CD14-positive monocyte (primary cell): ENCODE results near the gene UBR3. TPM values are rescaled to one million over a fixed set of nuclear protein-coding genes. Genes with fewer than 3 reads are reported as not detected.

Experiments used
- DNase-seq, 3 donors: peaks; one replicate each; pipeline ENCODE4 v3.0.0-alpha.2; 2011 to 2022
- H2AFZ ChIP-seq: 2 replicates; pipeline ENCODE4 v1.6.0; 2012; ENCODE audit warnings: mild to moderate bottlenecking, low read depth, low read length, inconsistent platforms; ENCODE audit not compliant: insufficient read depth, poor library complexity, severe bottlenecking
- H3K27ac ChIP-seq, 2 donors: 1 replicate in 1 of 2; 2 replicates in 1 of 2; pipeline ENCODE4 v1.5.1; 2012 to 2013; ENCODE audit warnings: low read length in 2 of 2, control low read depth in 1 of 2, inconsistent platforms in 1 of 2, low read depth in 1 of 2, mild to moderate bottlenecking in 1 of 2
- H3K27me3 ChIP-seq, 2 donors: one replicate each; pipeline versions ENCODE4 v1.6.0 to v1.6.1; 2011 to 2013; ENCODE audit warnings: low read length in 2 of 2; ENCODE audit not compliant: control insufficient read depth in 2 of 2, insufficient read depth in 2 of 2
- H3K36me3 ChIP-seq, 2 donors: replicated peaks in 1 of 2; 1 replicate in 1 of 2; 2 replicates in 1 of 2; pipeline versions ENCODE4 v1.5.1 to v1.6.1; 2012 to 2013; ENCODE audit warnings: low read length in 2 of 2, control low read depth in 1 of 2, inconsistent platforms in 1 of 2, mild to moderate bottlenecking in 1 of 2; ENCODE audit not compliant: insufficient read depth in 2 of 2, control insufficient read depth in 1 of 2
- H3K4me1 ChIP-seq, 2 donors: 1 replicate in 1 of 2; 2 replicates in 1 of 2; pipeline versions ENCODE4 v1.5.1 to v1.6.1; 2012 to 2013; ENCODE audit warnings: low read length in 2 of 2, control low read depth in 1 of 2, inconsistent platforms in 1 of 2, mild to moderate bottlenecking in 1 of 2, moderate library complexity in 1 of 2; ENCODE audit not compliant: insufficient read depth in 2 of 2, control insufficient read depth in 1 of 2
- H3K4me2 ChIP-seq: replicated peaks from 2 replicates; pipeline ENCODE3; 2012; ENCODE audit warnings: low read length, moderate library complexity, mild to moderate bottlenecking; ENCODE audit not compliant: poor library complexity, severe bottlenecking; ENCODE audit errors: extremely low read depth
- H3K4me3 ChIP-seq, 3 experiments: fragments of 200-600 bp in 1 of 3; sonication (generic) in 1 of 3; replicated peaks in 1 of 3; 1 replicate in 2 of 3; 2 replicates in 1 of 3; pipeline ENCODE4 v1.5.1; 2011 to 2013; ENCODE audit warnings: low read length in 3 of 3, mild to moderate bottlenecking in 3 of 3, control low read depth in 2 of 3, low read depth in 2 of 3, inconsistent platforms in 1 of 3, moderate library complexity in 1 of 3
- H3K79me2 ChIP-seq: 2 replicates; pipeline ENCODE4 v1.6.0; 2012; ENCODE audit warnings: mild to moderate bottlenecking, control low read depth, inconsistent platforms, low read length, moderate library complexity; ENCODE audit not compliant: insufficient read depth
- H3K9ac ChIP-seq: 2 replicates; pipeline ENCODE4 v1.6.0; 2017; ENCODE audit warnings: low read length, mild to moderate bottlenecking; ENCODE audit not compliant: insufficient read depth, poor library complexity, severe bottlenecking
- H3K9me3 ChIP-seq, 2 donors: replicated peaks in 1 of 2; 1 replicate in 1 of 2; 2 replicates in 1 of 2; pipeline versions ENCODE4 v1.5.1 to v1.6.1; 2012 to 2013; ENCODE audit warnings: low read length in 2 of 2, control low read depth in 1 of 2; ENCODE audit not compliant: control insufficient read depth in 1 of 2, insufficient read depth in 1 of 2
- H4K20me1 ChIP-seq: 2 replicates; pipeline ENCODE4 v1.6.0; 2012; ENCODE audit warnings: mild to moderate bottlenecking, low read length, control low read depth, moderate library complexity; ENCODE audit not compliant: insufficient read depth
- H3K27ac Mint-ChIP-seq, 7 donors: one replicate each; pipeline ENCODE4 v1.8.0; 2020; ENCODE audit warnings: mild to moderate bottlenecking in 7 of 7, mixed read lengths in 7 of 7, moderate library complexity in 6 of 7, inconsistent platforms in 2 of 7
- H3K27me3 Mint-ChIP-seq, 3 donors: one replicate each; pipeline ENCODE4 v1.8.0; 2021 to 2022; ENCODE audit warnings: low read depth in 3 of 3, mild to moderate bottlenecking in 3 of 3, mixed read lengths in 3 of 3, moderate library complexity in 3 of 3, inconsistent platforms in 1 of 3
- H3K36me3 Mint-ChIP-seq, 2 donors: one replicate each; pipeline ENCODE4 v1.8.0; 2020; ENCODE audit warnings: mixed read lengths in 2 of 2, inconsistent platforms in 1 of 2, mild to moderate bottlenecking in 1 of 2
- H3K4me1 Mint-ChIP-seq: one replicate; pipeline ENCODE4 v1.8.0; 2020; ENCODE audit warnings: mild to moderate bottlenecking, mixed read lengths
- H3K4me3 Mint-ChIP-seq, 2 donors: one replicate each; pipeline ENCODE4 v1.8.0; 2020; ENCODE audit warnings: mild to moderate bottlenecking in 2 of 2, mixed read lengths in 2 of 2, moderate library complexity in 1 of 2
- H3K9me3 Mint-ChIP-seq, 7 donors: one replicate each; pipeline ENCODE4 v1.8.0; 2020 to 2022; ENCODE audit warnings: mixed read lengths in 7 of 7, mild to moderate bottlenecking in 6 of 7, moderate library complexity in 6 of 7, inconsistent platforms in 2 of 7
- WGBS: methylation state at CpG from one replicate; pipeline ENCODE4 v1.1.5; 2013; ENCODE audit warnings: missing lambda C conversion rate; ENCODE audit not compliant: insufficient coverage; 5-methylcytosine and 5-hydroxymethylcytosine counted together
- intact Hi-C, 2 donors: fragments of 100-400 bp; cut with micrococcal nuclease; formaldehyde crosslinking; loops; one replicate each; pipeline versions ENCODE4 v1.15.0 to v1.15.1; 2023
- polyA plus RNA-seq, 3 donors: library from polyadenylated mRNA; depleted of rRNA in 1 of 3; unstranded in 2 of 3; stranded (reverse) in 1 of 3; fragments of 300-500 nt in 2 of 3; fragments of >200 nt in 1 of 3; fragmentation: Illumina TruSeq in 2 of 3; gene quantifications; 1 replicate in 2 of 3; 2 replicates in 1 of 3; pipeline ENCODE4 v1.2.3, GENCODE V29; 2012 to 2021
- TF ChIP-seq, protein P1 (sequence below): fragments of 200-600 bp; IDR thresholded peaks from one replicate; pipeline ENCODE4 v1.8.0; 2022; ENCODE audit warnings: antibody characterized with exemption, mild to moderate bottlenecking

The UBR3 gene
- polyA plus RNA-seq, 3 donors = 4.3 to 10.7 (median 4.7) TPM

DNA sequence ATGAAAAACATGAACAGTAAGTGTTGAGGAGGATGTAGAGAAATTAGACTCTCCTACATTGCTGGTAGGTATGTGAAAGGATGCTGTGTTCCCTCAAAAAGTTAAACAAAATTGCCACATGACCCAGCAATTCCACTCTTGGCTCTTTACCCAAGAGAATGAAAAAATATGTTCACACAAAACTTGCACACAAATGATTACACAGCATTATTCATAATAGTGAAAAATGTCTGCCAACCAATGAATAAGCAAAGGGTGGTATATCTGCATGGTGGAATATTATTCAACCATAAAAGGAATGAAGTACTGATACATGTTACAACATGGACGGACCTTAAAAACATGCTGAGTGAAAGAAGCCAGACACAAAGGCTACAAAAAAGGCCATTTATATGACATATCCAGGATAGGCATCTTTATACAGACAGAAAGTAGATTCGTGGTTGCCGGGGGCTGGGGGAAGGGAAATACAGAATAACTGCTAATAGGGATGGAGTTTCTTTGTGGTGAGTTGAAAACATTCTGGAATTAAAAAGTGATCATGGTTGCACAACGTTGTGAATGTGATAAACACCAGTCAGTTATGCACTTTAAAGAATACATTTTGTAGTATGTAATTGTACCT lies 265.3 kb downstream of the UBR3 start:
- H3K4me1 Mint-ChIP-seq = no peaks in the 10 kb centered on the region
- H3K4me3 Mint-ChIP-seq = no peak overlapping the region
- Histone ChIP-seq H3K36me3 (no peaks in the 10 kb centered on the region), H3K9ac (no peak overlapping the region), H3K9me3 (peaks cover 0 to 7% of the 10 kb centered on the region in 2 donors), H3K27me3 (no peaks in the 10 kb centered on the region), H3K27ac (no peak overlapping the region), H3K4me2 (no peak overlapping the region), H2AFZ (no peak overlapping the region), H3K4me1 (no peaks in the 10 kb centered on the region), H4K20me1 (no peaks in the 10 kb centered on the region), H3K4me3 (no peak overlapping the region), H3K79me2 (no peaks in the 10 kb centered on the region)
- peaks cover 0 to 2% (median 2%) of the 10 kb centered on the region in 3 donors for H3K27me3 Mint-ChIP-seq
- intact Hi-C loops = no loop called here
- peaks cover 3 to 16% (median 8%) of the 10 kb centered on the region in 7 donors for H3K9me3 Mint-ChIP-seq
- no peak overlapping the region for H3K27ac Mint-ChIP-seq
- WGBS = no CpG with 5 or more reads among the region's 4 CpGs
- no peaks in the 10 kb centered on the region for H3K36me3 Mint-ChIP-seq
- no peak for DNase-seq
- TF ChIP-seq, protein P1, sequence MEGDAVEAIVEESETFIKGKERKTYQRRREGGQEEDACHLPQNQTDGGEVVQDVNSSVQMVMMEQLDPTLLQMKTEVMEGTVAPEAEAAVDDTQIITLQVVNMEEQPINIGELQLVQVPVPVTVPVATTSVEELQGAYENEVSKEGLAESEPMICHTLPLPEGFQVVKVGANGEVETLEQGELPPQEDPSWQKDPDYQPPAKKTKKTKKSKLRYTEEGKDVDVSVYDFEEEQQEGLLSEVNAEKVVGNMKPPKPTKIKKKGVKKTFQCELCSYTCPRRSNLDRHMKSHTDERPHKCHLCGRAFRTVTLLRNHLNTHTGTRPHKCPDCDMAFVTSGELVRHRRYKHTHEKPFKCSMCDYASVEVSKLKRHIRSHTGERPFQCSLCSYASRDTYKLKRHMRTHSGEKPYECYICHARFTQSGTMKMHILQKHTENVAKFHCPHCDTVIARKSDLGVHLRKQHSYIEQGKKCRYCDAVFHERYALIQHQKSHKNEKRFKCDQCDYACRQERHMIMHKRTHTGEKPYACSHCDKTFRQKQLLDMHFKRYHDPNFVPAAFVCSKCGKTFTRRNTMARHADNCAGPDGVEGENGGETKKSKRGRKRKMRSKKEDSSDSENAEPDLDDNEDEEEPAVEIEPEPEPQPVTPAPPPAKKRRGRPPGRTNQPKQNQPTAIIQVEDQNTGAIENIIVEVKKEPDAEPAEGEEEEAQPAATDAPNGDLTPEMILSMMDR = no peak

DNA sequence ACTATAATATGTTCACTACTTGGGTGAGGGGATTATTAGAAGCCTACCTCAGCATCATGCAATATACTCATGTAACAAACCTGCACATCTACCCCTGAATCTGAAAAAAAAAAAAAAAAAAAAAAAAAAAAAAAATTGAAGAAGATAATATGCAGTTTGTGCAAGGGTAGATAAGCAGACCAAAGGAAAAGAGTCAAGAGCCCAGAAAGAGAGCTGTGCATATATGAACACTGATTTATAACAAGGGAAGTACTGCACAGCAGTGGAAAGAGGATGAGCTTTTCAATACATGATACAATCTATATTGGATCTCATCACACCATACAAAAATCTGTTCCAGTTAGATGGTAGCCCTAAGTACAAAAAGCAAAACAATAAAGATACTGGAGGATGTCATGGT lies 268.1 kb downstream of the UBR3 start:
- H3K27ac Mint-ChIP-seq = no peak overlapping the region
- H3K27me3 Mint-ChIP-seq = peaks cover 0 to 2% (median 2%) of the 10 kb centered on the region in 3 donors
- Histone ChIP-seq H2AFZ (no peak overlapping the region), H3K27ac (no peak overlapping the region), H3K27me3 (no peaks in the 10 kb centered on the region), H3K79me2 (no peaks in the 10 kb centered on the region), H3K4me3 (no peak overlapping the region), H3K36me3 (no peaks in the 10 kb centered on the region), H3K4me2 (no peak overlapping the region), H3K4me1 (no peaks in the 10 kb centered on the region), H4K20me1 (no peaks in the 10 kb centered on the region), H3K9ac (no peak overlapping the region), H3K9me3 (peaks cover 0 to 12% of the 10 kb centered on the region in 2 donors)
- no peaks in the 10 kb centered on the region for H3K36me3 Mint-ChIP-seq
- no peak for DNase-seq
- TF ChIP-seq, protein P1 = no peak
- no peaks in the 10 kb centered on the region for H3K4me1 Mint-ChIP-seq
- no peak overlapping the region for H3K4me3 Mint-ChIP-seq
- peaks cover 5 to 30% (median 9%) of the 10 kb centered on the region in 7 donors for H3K9me3 Mint-ChIP-seq
- intact Hi-C loops = no loop called here
